ENCODE data around the gene GLO1.

- TF ChIP-seq CTCF (IDR thresholded peaks at IDR 0.05) (peak in 1 of 6 experiments; percentile 7), POLR2A (IDR thresholded peaks at IDR 0.05) (no peak)
These were observed 26.5 kb downstream of the GLO1 start for GRCh38 chr6:38676236-38676973.
